Ovary (tissue), 9 donors: ENCODE data around the gene P2RY12. TPM values are rescaled to one million over a fixed set of nuclear protein-coding genes. Genes with fewer than 3 reads are reported as not detected.

Experiments used
- DNase-seq, 5 donors: peaks; one replicate each; pipeline ENCODE4 v3.0.0-alpha.2; 2019 to 2020
- H3K27ac ChIP-seq, 2 donors: fragments of 200-600 bp; one replicate each; pipeline versions ENCODE4 v1.5.1 to v1.8.0; 2019 to 2022
- H3K27me3 ChIP-seq: fragments of 200-600 bp; one replicate; pipeline ENCODE4 v1.8.0; 2022
- H3K36me3 ChIP-seq: fragments of 200-600 bp; sonication (generic); one replicate; pipeline ENCODE4 v1.5.1; 2019
- H3K4me1 ChIP-seq: one replicate; pipeline ENCODE4 v1.8.1; 2013; ENCODE audit warnings: mild to moderate bottlenecking, moderate library complexity; ENCODE audit not compliant: insufficient read depth
- H3K4me3 ChIP-seq: fragments of 200-600 bp; sonication (generic); one replicate; pipeline ENCODE4 v1.5.1; 2017
- H3K9me3 ChIP-seq, 2 donors: fragments of 200-600 bp in 1 of 2; sonication (generic) in 1 of 2; one replicate each; pipeline versions ENCODE4 v1.5.1 to v1.8.1; 2013 to 2019; ENCODE audit warnings: mild to moderate bottlenecking in 1 of 2, moderate library complexity in 1 of 2
- EP300 ChIP-seq: sonication (generic); formaldehyde crosslinking; IDR thresholded peaks from one replicate; pipeline ENCODE4 v1.6.1; 2017; ENCODE audit warnings: antibody characterized with exemption
- POLR2A ChIP-seq: fragments of 450-650 bp; IDR thresholded peaks from one replicate; pipeline ENCODE4 v1.6.1; 2017; ENCODE audit warnings: antibody characterized with exemption, mild to moderate bottlenecking, moderate library complexity
- WGBS, 3 donors: extraction: QIAGEN DNeasy Blood & Tissue Kit in 1 of 3; methylation state at CpG; one replicate each; pipeline versions ENCODE4 v1.1.5 to v1.1.7; 2013 to 2017; 5-methylcytosine and 5-hydroxymethylcytosine counted together
- intact Hi-C, 4 donors: fragments of 100-400 bp; cut with DNase I; formaldehyde crosslinking; loops; one replicate each; pipeline versions ENCODE4 v1.11.0 to v1.15.1; 2022 to 2023
- polyA plus RNA-seq, 2 donors: library from polyadenylated mRNA; stranded (reverse); fragments of 200-250 nt in 1 of 2; fragments of 350-450 nt in 1 of 2; fragmentation: Illumina TruSeq in 1 of 2; extraction: RNeasy Lipid Tissue Mini Kit (QIAGEN cat#74804) in 1 of 2; gene quantifications; one replicate each; pipeline ENCODE4 v1.2.3, GENCODE V29; 2013 to 2014
- total RNA-seq, 7 donors: library from RNA; depleted of rRNA in 2 of 7; stranded (reverse); fragments of >200 nt in 2 of 7; fragmentation: NEBNext Ultra II Directional in 3 of 7; extraction: Animal tissue kit (Norgen Biotek cat#: 25700) in 3 of 7; gene quantifications; one replicate each; pipeline versions ENCODE4 v1.1.0 to v1.2.4, GENCODE V29; 2016 to 2023
- TF ChIP-seq, protein P1 (sequence below), 3 donors: fragments of 450-650 bp in 2 of 3; fragments of 200-600 bp in 1 of 3; IDR thresholded peaks; one replicate each; pipeline versions ENCODE4 v1.5.1 to v1.8.0; 2016 to 2022; ENCODE audit warnings: antibody characterized with exemption in 3 of 3, mild to moderate bottlenecking in 1 of 3
- donor health status: DM: no; HTN: no; CAD: no; lungs with moderate emphysema.
- donor health status: DM: no; HTN: no; CAD: no.
- donor health status: Bipolar disorder and iron deficiency.
- donor health status: DM: yes; HTN: yes; CAD: no.
- donor health status: DM: no; HTN: no; CAD: no.
- donor health status: DM: yes; HTN: yes; CAD: no.

Gene P2RY12
- total and polyA plus RNA-seq, 9 donors = 0.19 to 1.7 (median 0.69) TPM

DNA sequence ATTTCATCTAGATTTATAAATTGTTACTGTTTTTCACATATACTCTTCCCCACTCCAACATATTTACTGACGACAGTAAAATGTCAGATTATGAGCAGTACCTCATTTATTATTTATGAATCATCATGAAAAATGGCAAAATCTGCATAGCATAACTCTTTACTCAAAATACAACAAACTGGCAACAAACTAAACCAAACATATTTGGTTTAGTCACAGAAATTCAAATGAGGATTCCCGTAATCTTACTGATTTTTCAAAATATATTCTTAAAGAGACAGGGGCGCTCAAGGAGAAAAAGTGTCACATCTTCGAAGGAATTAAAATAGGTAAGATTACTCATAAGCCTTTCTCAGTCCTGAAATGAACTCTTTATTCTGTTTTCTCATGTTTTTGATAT is 64.9 kb downstream of the P2RY12 start:
- no peaks in the 10 kb centered on the region for H3K36me3 ChIP-seq
- no peak overlapping the region for H3K27ac ChIP-seq
- WGBS, 3 donors = 72 to 81% (median 75%) methylated on average over 4 of the region's 4 CpGs
- no peaks in the 10 kb centered on the region for H3K27me3 ChIP-seq
- H3K4me1 ChIP-seq = no peaks in the 10 kb centered on the region
- no peaks in the 10 kb centered on the region for H3K9me3 ChIP-seq
- no peak overlapping the region for H3K4me3 ChIP-seq
- TF ChIP-seq EP300 (no peak), POLR2A (no peak)
- TF ChIP-seq, protein P1, sequence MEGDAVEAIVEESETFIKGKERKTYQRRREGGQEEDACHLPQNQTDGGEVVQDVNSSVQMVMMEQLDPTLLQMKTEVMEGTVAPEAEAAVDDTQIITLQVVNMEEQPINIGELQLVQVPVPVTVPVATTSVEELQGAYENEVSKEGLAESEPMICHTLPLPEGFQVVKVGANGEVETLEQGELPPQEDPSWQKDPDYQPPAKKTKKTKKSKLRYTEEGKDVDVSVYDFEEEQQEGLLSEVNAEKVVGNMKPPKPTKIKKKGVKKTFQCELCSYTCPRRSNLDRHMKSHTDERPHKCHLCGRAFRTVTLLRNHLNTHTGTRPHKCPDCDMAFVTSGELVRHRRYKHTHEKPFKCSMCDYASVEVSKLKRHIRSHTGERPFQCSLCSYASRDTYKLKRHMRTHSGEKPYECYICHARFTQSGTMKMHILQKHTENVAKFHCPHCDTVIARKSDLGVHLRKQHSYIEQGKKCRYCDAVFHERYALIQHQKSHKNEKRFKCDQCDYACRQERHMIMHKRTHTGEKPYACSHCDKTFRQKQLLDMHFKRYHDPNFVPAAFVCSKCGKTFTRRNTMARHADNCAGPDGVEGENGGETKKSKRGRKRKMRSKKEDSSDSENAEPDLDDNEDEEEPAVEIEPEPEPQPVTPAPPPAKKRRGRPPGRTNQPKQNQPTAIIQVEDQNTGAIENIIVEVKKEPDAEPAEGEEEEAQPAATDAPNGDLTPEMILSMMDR (IDR thresholded peaks at IDR 0.05) = no peak
- intact Hi-C loops = no loop called here
- no peak for DNase-seq

DNA sequence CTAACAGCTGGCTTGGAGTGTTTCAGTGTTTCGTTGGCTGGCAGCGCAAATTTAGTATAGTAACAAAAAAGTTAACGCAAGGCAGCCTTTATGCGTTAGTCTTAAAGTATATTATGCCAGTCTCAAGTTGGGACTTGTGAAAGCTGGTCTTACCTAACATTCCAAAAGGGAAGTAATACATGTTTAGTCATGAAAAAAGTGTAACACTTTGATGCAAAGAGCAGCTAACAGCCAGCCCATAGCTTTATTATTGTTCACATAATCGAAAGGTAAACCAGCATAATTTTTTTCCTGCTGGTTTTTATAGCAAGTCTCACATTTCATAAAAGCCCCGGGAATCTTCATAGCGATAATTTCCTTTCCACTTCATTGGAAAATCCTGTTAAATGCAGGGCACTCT is 65.6 kb downstream of the P2RY12 start:
- Histone ChIP-seq H3K4me1 (no peaks in the 10 kb centered on the region), H3K9me3 (no peaks in the 10 kb centered on the region), H3K27me3 (no peaks in the 10 kb centered on the region), H3K36me3 (no peaks in the 10 kb centered on the region), H3K4me3 (no peak overlapping the region), H3K27ac (no peak overlapping the region)
- intact Hi-C loops = no loop called here
- TF ChIP-seq EP300 (no peak), POLR2A (no peak)
- TF ChIP-seq, protein P1 (IDR thresholded peaks at IDR 0.05) = no peak
- WGBS, 3 donors = 88 to 93% (median 89%) methylated on average over 7 of the region's 7 CpGs
- DNase-seq = no peak

DNA sequence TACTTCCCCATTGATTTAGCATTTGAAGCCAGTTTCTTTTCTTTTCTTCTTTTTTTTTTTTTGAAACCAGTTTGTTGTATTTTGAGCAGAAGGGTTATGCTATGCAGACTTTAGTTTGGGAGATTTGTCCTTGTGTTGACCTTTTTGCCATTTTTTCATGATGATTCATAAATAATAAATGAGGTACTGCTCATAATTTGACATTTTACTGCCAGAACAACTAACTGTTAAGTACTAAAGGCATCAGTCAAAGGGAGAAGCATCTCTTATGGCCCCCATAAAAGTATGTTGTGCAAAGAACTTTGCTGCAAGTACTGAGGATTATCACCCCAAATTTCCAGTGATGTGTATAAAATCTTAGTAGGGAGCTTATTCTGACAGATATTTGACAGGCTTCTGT is 66.2 kb downstream of the P2RY12 start:
- intact Hi-C loops = no loop called here
- no peaks in the 10 kb centered on the region for H3K4me1 ChIP-seq

DNA sequence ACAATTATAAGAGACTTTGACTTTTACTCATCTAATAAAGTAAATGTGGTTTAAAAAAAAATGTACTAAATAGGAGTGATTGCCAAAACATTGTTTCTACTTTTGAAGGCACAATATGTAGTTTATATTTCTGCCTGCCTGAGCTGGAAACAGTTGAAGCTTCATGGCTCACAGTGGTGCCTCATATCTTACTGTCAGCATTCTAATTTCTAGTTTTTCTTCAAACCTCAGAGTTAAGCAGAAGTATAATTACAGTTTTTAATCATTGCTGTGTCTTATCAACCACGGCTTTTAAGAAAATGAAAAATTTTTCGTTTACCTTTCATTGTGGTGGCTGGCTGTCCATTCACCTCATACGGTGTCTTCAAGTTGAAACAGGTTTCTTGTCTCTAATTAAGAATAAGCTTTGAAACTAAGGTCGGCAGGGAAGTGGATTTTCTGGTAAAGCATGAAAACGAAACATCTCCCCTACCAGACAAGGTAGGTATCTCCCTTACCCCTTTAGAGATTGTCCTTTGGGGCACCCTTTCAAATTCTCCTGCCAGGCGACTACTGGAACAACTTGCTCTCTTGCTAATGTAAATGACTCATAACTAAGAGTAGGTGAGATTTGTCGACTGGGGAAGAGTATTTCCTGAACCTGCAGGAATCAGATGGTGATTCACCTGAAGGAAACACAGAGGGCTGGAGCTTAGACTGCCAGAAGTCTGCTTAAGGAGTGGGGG is 68.1 kb downstream of the P2RY12 start, which contains the start of gene GPR87:
Gene GPR87, minus strand, starts transcription at position 554 of the 725 bp plus-strand sequence. CDS start 16,720 bp downstream, outside the sequence.
- Histone ChIP-seq H3K4me1 (no peaks in the 10 kb centered on the region), H3K36me3 (no peaks in the 10 kb centered on the region), H3K9me3 (no peaks in the 10 kb centered on the region), H3K4me3 (no peak within 1 kb of the TSS), H3K27ac (no peak within 1 kb of the TSS), H3K27me3 (no peaks in the 10 kb centered on the region)
- TF ChIP-seq, protein P1 (IDR thresholded peaks at IDR 0.05) = no peak
- TF ChIP-seq EP300 (no peak), POLR2A (no peak)
- no peak for DNase-seq
- intact Hi-C loops = no loop called here
- WGBS, 3 donors = 45 to 69% (median 61%) methylated on average over 7 of the region's 7 CpGs

More for the DNA sequence above, 66.2 kb downstream of the P2RY12 start:
- Histone ChIP-seq H3K27ac (no peak overlapping the region), H3K9me3 (no peaks in the 10 kb centered on the region), H3K27me3 (no peaks in the 10 kb centered on the region), H3K36me3 (no peaks in the 10 kb centered on the region), H3K4me3 (no peak overlapping the region)
- TF ChIP-seq, protein P1 (IDR thresholded peaks at IDR 0.05) = no peak
- TF ChIP-seq POLR2A = no peak
- no peak for TF ChIP-seq EP300
- no peak for DNase-seq
